Nephron (organoid): ENCODE data around the gene ARHGAP4.

Experiments
- H3K27ac Mint-ChIP-seq, 3 experiments: 2 replicates each; pipeline ENCODE4 v1.8.0; 2020; ENCODE audit warnings: mixed read lengths in 3 of 3, mild to moderate bottlenecking in 2 of 3, moderate library complexity in 1 of 3
- H3K27me3 Mint-ChIP-seq: 2 replicates; pipeline ENCODE4 v1.8.0; 2021; ENCODE audit warnings: low read depth, mild to moderate bottlenecking, moderate library complexity, mixed read lengths
- H3K36me3 Mint-ChIP-seq: 2 replicates; pipeline ENCODE4 v1.8.0; 2020; ENCODE audit warnings: low read depth, mixed read lengths
- H3K4me1 Mint-ChIP-seq: 2 replicates; pipeline ENCODE4 v1.8.0; 2020; ENCODE audit warnings: mixed read lengths
- H3K4me3 Mint-ChIP-seq, 3 experiments: 2 replicates each; pipeline ENCODE4 v1.8.0; 2020; ENCODE audit warnings: mild to moderate bottlenecking in 3 of 3, mixed read lengths in 3 of 3, moderate library complexity in 2 of 3
- H3K9me3 Mint-ChIP-seq: 2 replicates; pipeline ENCODE4 v1.8.0; 2020; ENCODE audit warnings: mixed read lengths
- TF ChIP-seq, protein P1 (sequence below), 3 experiments: fragments of 200-600 bp; sonication (generic); IDR thresholded peaks; one replicate each; pipeline ENCODE4 v1.5.0; 2021; ENCODE audit warnings: antibody characterized with exemption in 3 of 3; ENCODE audit not compliant: unreplicated experiment in 3 of 3

The ARHGAP4 gene

DNA sequence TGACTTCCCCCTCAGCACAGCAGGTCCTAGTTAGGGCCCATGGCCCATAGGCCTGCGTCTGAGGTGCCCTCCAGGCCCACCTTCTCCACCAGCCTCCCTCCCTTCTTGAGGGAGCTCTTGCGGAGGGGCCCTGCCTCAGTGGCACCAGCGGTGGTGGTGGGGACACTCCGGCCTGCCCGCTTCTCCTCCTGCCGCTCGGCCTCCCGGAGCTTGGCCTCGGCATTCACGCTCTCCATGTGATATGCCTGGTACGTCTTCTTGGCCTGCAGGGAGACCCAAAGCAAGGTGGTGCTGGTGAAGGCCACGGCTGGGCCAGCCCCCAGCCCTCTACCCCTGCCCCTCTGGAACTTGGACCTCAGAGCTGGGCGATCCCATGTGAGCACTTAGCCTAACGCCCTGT is 5.5 kb downstream of the ARHGAP4 start:
- Mint-ChIP-seq H3K4me3 (no peak overlapping the region), H3K4me1 (peaks cover 15% of the 10 kb centered on the region), H3K27ac (no peak overlapping the region), H3K36me3 (no peaks in the 10 kb centered on the region), H3K9me3 (peaks cover 12% of the 10 kb centered on the region), H3K27me3 (peaks cover 3% of the 10 kb centered on the region)
- TF ChIP-seq, protein P1, sequence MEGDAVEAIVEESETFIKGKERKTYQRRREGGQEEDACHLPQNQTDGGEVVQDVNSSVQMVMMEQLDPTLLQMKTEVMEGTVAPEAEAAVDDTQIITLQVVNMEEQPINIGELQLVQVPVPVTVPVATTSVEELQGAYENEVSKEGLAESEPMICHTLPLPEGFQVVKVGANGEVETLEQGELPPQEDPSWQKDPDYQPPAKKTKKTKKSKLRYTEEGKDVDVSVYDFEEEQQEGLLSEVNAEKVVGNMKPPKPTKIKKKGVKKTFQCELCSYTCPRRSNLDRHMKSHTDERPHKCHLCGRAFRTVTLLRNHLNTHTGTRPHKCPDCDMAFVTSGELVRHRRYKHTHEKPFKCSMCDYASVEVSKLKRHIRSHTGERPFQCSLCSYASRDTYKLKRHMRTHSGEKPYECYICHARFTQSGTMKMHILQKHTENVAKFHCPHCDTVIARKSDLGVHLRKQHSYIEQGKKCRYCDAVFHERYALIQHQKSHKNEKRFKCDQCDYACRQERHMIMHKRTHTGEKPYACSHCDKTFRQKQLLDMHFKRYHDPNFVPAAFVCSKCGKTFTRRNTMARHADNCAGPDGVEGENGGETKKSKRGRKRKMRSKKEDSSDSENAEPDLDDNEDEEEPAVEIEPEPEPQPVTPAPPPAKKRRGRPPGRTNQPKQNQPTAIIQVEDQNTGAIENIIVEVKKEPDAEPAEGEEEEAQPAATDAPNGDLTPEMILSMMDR (IDR thresholded peaks at IDR 0.05; ENCODE audit: unreplicated experiment in 3 of 3), result no peak

DNA sequence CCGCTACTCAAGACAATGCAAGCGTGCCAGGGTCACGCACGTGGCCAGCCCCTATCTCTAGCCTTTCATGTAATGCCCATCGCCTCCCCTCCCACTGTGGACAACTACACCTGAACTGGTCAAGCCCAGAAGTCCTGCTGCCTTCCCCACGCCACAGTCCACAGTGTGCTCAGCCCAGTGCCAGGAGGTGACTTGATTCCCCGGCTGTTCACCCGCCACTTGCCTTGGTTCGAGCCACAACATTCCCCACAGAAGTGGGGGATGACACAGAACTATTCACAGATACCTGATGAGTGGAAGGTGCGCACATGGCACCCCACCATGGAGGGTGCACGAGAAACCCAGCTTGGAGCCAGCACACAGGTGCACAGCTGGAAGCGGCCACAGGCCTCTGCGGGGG is 6.8 kb downstream of the ARHGAP4 start:
- no peaks in the 10 kb centered on the region for H3K36me3 Mint-ChIP-seq
- H3K27ac Mint-ChIP-seq, result no peak overlapping the region
- TF ChIP-seq, protein P1 (IDR thresholded peaks at IDR 0.05; ENCODE audit: unreplicated experiment in 3 of 3), result no peak

DNA sequence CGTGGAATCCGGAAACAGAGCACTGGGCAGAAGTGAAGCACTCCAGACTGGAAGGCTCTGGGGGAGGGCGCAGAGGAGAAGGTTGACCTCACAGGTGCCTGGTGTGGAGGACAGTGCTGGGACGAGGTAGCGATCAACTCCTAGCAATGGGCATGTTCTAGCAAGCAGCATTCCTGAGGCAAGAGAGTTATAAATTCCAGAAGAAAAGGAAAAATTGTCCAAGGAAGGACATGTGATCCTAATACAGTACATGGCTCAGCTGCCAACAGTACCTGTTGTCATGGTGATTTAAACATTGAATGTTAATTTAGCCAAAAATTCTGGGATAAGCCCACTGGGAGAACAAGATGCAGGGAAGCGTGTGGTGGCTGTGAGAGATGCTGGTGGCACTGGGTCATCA is 8.2 kb downstream of the ARHGAP4 start:
- no peaks in the 10 kb centered on the region for H3K27me3 Mint-ChIP-seq
- no peak overlapping the region for H3K27ac Mint-ChIP-seq

More for the DNA sequence above, 6.8 kb downstream of the ARHGAP4 start:
- Mint-ChIP-seq H3K9me3 (peaks cover 17% of the 10 kb centered on the region), H3K4me1 (peaks cover 8% of the 10 kb centered on the region), H3K4me3 (no peak overlapping the region), H3K27me3 (no peaks in the 10 kb centered on the region)

DNA sequence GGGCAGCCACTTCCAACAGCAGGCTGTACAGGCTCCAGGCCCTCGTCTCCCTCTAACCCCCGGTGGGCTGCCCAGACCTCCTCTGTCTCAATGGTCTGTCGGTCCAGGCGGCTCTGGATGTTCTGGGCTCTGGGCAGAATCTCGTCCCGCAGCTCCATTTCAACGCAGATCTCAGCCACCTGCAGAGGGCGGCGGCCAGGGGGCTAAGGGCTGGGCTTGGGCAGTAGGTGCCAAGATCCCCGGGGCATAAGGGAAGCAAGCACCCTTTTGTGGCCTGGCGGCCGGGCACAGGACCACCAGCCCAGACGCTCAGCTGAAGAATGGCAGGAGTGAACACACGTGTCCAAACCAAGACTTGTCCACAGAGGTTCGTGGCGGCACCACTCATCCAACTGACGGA is 12.4 kb downstream of the ARHGAP4 start:
- Mint-ChIP-seq H3K27ac (no peak overlapping the region), H3K9me3 (peaks cover 23% of the 10 kb centered on the region), H3K4me1 (no peaks in the 10 kb centered on the region), H3K4me3 (no peak overlapping the region), H3K36me3 (no peaks in the 10 kb centered on the region), H3K27me3 (no peaks in the 10 kb centered on the region)
- TF ChIP-seq, protein P1 (IDR thresholded peaks at IDR 0.05; ENCODE audit: unreplicated experiment in 3 of 3), result no peak

More for the DNA sequence above, 8.2 kb downstream of the ARHGAP4 start:
- Mint-ChIP-seq H3K4me1 (peaks cover 5% of the 10 kb centered on the region), H3K9me3 (peaks cover 20% of the 10 kb centered on the region), H3K36me3 (no peaks in the 10 kb centered on the region), H3K4me3 (no peak overlapping the region)
- TF ChIP-seq, protein P1 (IDR thresholded peaks at IDR 0.05; ENCODE audit: unreplicated experiment in 3 of 3), result no peak

DNA sequence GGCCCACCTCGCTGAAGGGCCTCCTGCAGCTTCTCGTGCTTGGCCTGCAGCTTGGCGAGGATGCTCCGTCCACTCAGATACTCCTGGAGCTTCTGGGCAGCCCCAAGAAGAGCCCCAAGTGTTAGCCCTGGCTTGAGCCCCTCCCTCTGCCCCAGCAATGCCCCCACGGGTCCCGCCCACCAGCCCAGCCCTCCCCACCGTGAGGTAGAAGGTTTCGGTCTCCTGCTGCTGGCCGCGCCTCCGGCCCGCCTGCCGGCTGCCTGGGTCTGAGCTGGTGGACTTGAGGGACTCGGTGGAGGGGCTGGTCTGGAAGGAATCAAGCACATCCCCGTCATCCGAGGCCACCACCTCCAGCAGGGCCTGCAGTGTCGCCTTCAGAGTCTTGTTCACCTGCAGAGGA is 12.9 kb downstream of the ARHGAP4 start:
- Mint-ChIP-seq H3K27me3 (no peaks in the 10 kb centered on the region), H3K27ac (no peak overlapping the region), H3K36me3 (no peaks in the 10 kb centered on the region), H3K4me1 (no peaks in the 10 kb centered on the region), H3K4me3 (no peak overlapping the region), H3K9me3 (peaks cover 23% of the 10 kb centered on the region)
- TF ChIP-seq, protein P1 (IDR thresholded peaks at IDR 0.05; ENCODE audit: unreplicated experiment in 3 of 3), result no peak

DNA sequence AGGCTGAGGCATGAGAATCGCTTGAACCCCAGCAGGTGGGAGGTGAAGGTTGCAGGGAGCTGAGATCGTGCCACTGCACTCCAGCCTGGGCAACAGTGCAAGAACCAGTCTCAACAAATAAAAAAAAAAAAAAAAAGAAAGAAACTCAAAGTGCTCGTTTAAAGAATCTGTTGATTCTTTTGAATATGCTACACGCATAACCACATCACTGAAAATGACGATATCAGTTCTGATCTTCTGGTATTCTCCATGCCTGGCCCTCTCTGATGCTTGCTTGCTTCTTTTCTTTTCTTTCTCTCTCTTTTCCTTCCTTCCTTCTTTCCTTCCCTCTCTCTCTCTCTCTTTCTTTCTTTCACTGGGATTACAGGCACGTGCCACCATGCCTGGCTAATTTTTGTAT is 14.3 kb downstream of the ARHGAP4 start:
- Mint-ChIP-seq H3K9me3 (peaks cover 17% of the 10 kb centered on the region), H3K4me1 (no peaks in the 10 kb centered on the region), H3K36me3 (no peaks in the 10 kb centered on the region), H3K27ac (no peak overlapping the region), H3K4me3 (no peak overlapping the region), H3K27me3 (no peaks in the 10 kb centered on the region)
- TF ChIP-seq, protein P1 (IDR thresholded peaks at IDR 0.05; ENCODE audit: unreplicated experiment in 3 of 3), result no peak
